WERI-Rb-1 (cell line): ENCODE measurements around the gene MEST.
"Not testable (repeated sequence)": the region's sequence is repeated elsewhere in the genome, so short reads cannot be mapped to it uniquely, and the experiment has no call there.

Experiments
- DNase-seq: peaks from one replicate; pipeline ENCODE4 v3.0.0-alpha.2; 2020
- H3K27ac ChIP-seq: fragments of 250-450 bp; sonication (Bioruptor Pico); 2 replicates; pipeline ENCODE4 v1.5.1; 2020; ENCODE audit warnings: mild to moderate bottlenecking, moderate library complexity
- H3K27me3 ChIP-seq: fragments of 250-450 bp; sonication (Bioruptor Pico); 2 replicates; pipeline ENCODE4 v1.5.1; 2021; ENCODE audit warnings: mild to moderate bottlenecking, low read depth, moderate library complexity; ENCODE audit not compliant: insufficient read depth, severe bottlenecking
- H3K36me3 ChIP-seq: fragments of 250-450 bp; sonication (Bioruptor Pico); 2 replicates; pipeline ENCODE4 v1.5.1; 2020; ENCODE audit warnings: mild to moderate bottlenecking, moderate library complexity
- H3K4me3 ChIP-seq: 2 replicates; pipeline ENCODE4 v1.5.1; 2011; ENCODE audit warnings: low read depth, mild to moderate bottlenecking, control low read depth, low read length
- H3K9me3 ChIP-seq: fragments of 250-450 bp; sonication (Bioruptor Pico); 2 replicates; pipeline ENCODE4 v1.5.1; 2021; ENCODE audit warnings: mild to moderate bottlenecking, moderate library complexity; ENCODE audit not compliant: severe bottlenecking
- CTCF ChIP-seq: IDR thresholded peaks from 2 replicates; pipeline ENCODE4 v1.5.1; 2011; ENCODE audit warnings: low read depth, mild to moderate bottlenecking, control low read depth, inconsistent platforms, low read length

MEST gene

GRCh38 chr7:130524628-130525027 is 32.7 kb downstream of the MEST start:
- DNase-seq, result no peak
- Histone ChIP-seq H3K27ac (no peak overlapping the region), H3K36me3 (no peaks in the 10 kb centered on the region; the same call in 1 of the 2 replicates), H3K4me3 (no peak overlapping the region), H3K9me3 (no peaks in the 10 kb centered on the region), H3K27me3 (no peaks in the 10 kb centered on the region)
- no peak for TF ChIP-seq CTCF

- not testable (repeated sequence) for H3K27me3 ChIP-seq, H3K9me3 ChIP-seq, H3K36me3 ChIP-seq, DNase-seq, H3K4me3 ChIP-seq, H3K27ac ChIP-seq
These were observed 36.0 kb downstream of the MEST start for GRCh38 chr7:130527752-130528355.

- H3K4me3 ChIP-seq, result no peak overlapping the region
- no peak for TF ChIP-seq CTCF
- H3K9me3 ChIP-seq, result no peaks in the 10 kb centered on the region
- H3K36me3 ChIP-seq, result peaks cover 5% of the 10 kb centered on the region
- no peak for DNase-seq
- no peaks in the 10 kb centered on the region for H3K27me3 ChIP-seq
- H3K27ac ChIP-seq, result no peak overlapping the region
These were observed 37.5 kb downstream of the MEST start for GRCh38 chr7:130529417-130529816.

- H3K4me3 ChIP-seq, DNase-seq, H3K27ac ChIP-seq, H3K9me3 ChIP-seq, H3K36me3 ChIP-seq, H3K27me3 ChIP-seq: not testable (repeated sequence)
These were observed 46.0 kb downstream of the MEST start for GRCh38 chr7:130537894-130538293.

- not testable (repeated sequence) for H3K27ac ChIP-seq, H3K27me3 ChIP-seq, H3K9me3 ChIP-seq, H3K4me3 ChIP-seq, H3K36me3 ChIP-seq, DNase-seq
These were observed 49.4 kb downstream of the MEST start for GRCh38 chr7:130541287-130541686.

GRCh38 chr7:130542297-130542696 is 50.4 kb downstream of the MEST start:
- H3K36me3 ChIP-seq, H3K27ac ChIP-seq, H3K4me3 ChIP-seq, H3K27me3 ChIP-seq, DNase-seq, H3K9me3 ChIP-seq: not testable (repeated sequence)

- H3K27me3 ChIP-seq, result no peaks in the 10 kb centered on the region
- H3K36me3 ChIP-seq, result no peaks in the 10 kb centered on the region; the same call in 1 of the 2 replicates
- no peak overlapping the region for H3K27ac ChIP-seq
- H3K9me3 ChIP-seq, result no peaks in the 10 kb centered on the region
- TF ChIP-seq CTCF, result no peak
- no peak overlapping the region for H3K4me3 ChIP-seq
- no peak for DNase-seq
These were observed 51.7 kb downstream of the MEST start for GRCh38 chr7:130543487-130544010.

- Histone ChIP-seq H3K9me3 (no peaks in the 10 kb centered on the region), H3K36me3 (no peaks in the 10 kb centered on the region; the same call in 1 of the 2 replicates), H3K27ac (no peak overlapping the region), H3K27me3 (no peaks in the 10 kb centered on the region), H3K4me3 (no peak overlapping the region)
- no peak for TF ChIP-seq CTCF
- no peak for DNase-seq
These were observed 52.5 kb downstream of the MEST start for GRCh38 chr7:130544356-130544755.
